Gastroesophageal sphincter (tissue), 3 donors: ENCODE data around the gene PSG3.
"Not testable (repeated sequence)": the region's sequence is repeated elsewhere in the genome, so short reads cannot be mapped to it uniquely, and the experiment has no call there.

ENCODE experiments used
- POLR2A ChIP-seq, 2 donors: fragments of 450-650 bp; IDR thresholded peaks; one replicate each; pipeline ENCODE4 v1.6.1; 2017; ENCODE audit warnings: antibody characterized with exemption in 2 of 2, mild to moderate bottlenecking in 2 of 2, moderate library complexity in 1 of 2
- TF ChIP-seq, protein P1 (sequence below), 4 experiments: fragments of 200-600 bp in 2 of 4; fragments of 450-650 bp in 2 of 4; sonication (generic) in 1 of 4; IDR thresholded peaks; one replicate each; pipeline ENCODE4 v1.5.1; 2017 to 2019; ENCODE audit warnings: antibody characterized with exemption in 4 of 4, mild to moderate bottlenecking in 2 of 4, moderate library complexity in 2 of 4

DNA sequence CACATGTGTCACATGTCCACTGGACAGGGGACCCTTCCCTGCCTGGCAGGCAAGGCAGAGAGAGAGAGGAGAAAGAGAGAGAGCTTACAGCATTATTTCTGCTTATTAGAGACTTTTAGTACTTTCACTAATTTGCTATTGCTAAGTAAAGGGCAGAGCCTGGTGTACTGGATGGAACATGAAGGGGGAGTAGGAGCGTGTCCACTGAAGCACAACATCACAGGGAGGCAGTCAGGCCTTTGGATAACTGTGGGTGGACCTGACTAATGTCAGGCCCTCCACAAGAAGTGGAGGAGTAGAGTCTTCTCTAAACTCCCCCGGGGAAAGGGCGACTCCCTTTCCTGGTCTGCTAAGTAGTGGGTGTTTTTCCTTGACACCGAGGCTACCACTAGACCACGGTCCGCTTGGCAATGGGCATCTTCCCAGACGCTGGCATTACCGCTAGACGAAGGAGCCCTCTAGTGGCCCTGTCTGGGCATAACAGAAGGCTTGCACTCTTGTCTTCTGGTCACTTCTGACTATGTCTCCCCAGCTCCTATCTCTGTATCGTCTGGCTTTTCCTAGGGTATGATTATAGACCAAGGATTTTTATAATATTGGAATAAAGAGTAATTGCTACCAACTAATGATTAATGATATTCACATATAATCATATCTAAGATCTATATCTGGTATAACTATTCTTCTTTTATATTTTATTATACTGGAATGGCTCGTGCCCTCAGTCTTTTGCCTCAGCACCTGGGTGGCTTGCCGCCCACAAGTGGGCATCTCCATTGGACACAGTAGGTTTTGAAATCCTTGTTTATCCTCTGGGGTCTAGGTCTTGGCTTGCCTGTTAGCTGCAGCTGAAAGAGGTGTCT, 36.7 kb upstream of the PSG3 start:
- TF ChIP-seq, protein P1, sequence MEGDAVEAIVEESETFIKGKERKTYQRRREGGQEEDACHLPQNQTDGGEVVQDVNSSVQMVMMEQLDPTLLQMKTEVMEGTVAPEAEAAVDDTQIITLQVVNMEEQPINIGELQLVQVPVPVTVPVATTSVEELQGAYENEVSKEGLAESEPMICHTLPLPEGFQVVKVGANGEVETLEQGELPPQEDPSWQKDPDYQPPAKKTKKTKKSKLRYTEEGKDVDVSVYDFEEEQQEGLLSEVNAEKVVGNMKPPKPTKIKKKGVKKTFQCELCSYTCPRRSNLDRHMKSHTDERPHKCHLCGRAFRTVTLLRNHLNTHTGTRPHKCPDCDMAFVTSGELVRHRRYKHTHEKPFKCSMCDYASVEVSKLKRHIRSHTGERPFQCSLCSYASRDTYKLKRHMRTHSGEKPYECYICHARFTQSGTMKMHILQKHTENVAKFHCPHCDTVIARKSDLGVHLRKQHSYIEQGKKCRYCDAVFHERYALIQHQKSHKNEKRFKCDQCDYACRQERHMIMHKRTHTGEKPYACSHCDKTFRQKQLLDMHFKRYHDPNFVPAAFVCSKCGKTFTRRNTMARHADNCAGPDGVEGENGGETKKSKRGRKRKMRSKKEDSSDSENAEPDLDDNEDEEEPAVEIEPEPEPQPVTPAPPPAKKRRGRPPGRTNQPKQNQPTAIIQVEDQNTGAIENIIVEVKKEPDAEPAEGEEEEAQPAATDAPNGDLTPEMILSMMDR (IDR thresholded peaks at IDR 0.05), result peak; percentile 30 to 77 (median 48)
- TF ChIP-seq POLR2A (IDR thresholded peaks at IDR 0.05), result not testable (repeated sequence)
